Neural progenitor cell (in vitro differentiated cells): ENCODE measurements around the gene CEP131.

ENCODE experiments used
- CTCF ChIP-seq: fragments of 200-600 bp; sonication (generic); IDR thresholded peaks from 2 replicates; pipeline ENCODE4 v1.5.1; 2017; ENCODE audit warnings: antibody characterized with exemption, mild to moderate bottlenecking
- EZH2 ChIP-seq: fragments of 200-600 bp; sonication (generic); IDR thresholded peaks from 2 replicates; pipeline ENCODE4 v1.6.1; 2017; ENCODE audit warnings: antibody characterized with exemption, mild to moderate bottlenecking, moderate library complexity
- EZH2phosphoT487 ChIP-seq: fragments of 200-600 bp; sonication (generic); IDR thresholded peaks from 2 replicates; pipeline ENCODE4 v1.6.1; 2017; ENCODE audit warnings: antibody characterized with exemption

- TF ChIP-seq CTCF, result no peak
- TF ChIP-seq EZH2phosphoT487, result no peak
- no peak for TF ChIP-seq EZH2
Measured at GRCh38 chr17:81218991-81219390, 3.8 kb downstream of the CEP131 start.
